Testis (tissue), 3 donors: Measurements from ENCODE around the gene TCF23. TPM values are rescaled to one million over a fixed set of nuclear protein-coding genes. Genes with fewer than 3 reads are reported as not detected.

Experiments used
- DNase-seq: peaks from one replicate; pipeline ENCODE4 v3.0.0-alpha.2; 2019
- H3K27ac ChIP-seq, 2 donors: fragments of 200-600 bp; sonication (generic); one replicate each; pipeline ENCODE4 v1.5.1; 2019
- H3K27me3 ChIP-seq: fragments of 200-600 bp; sonication (generic); one replicate; pipeline ENCODE4 v1.5.1; 2019
- H3K36me3 ChIP-seq: fragments of 200-600 bp; sonication (generic); one replicate; pipeline ENCODE4 v1.5.1; 2017; ENCODE audit warnings: low read depth; ENCODE audit errors: missing control alignments
- H3K4me1 ChIP-seq: fragments of 200-600 bp; sonication (generic); one replicate; pipeline ENCODE4 v1.5.1; 2019
- H3K4me3 ChIP-seq, 2 donors: fragments of 200-600 bp; sonication (generic); one replicate each; pipeline ENCODE4 v1.5.1; 2017 to 2019
- H3K9me3 ChIP-seq: fragments of 200-600 bp; sonication (generic); one replicate; pipeline ENCODE4 v1.5.1; 2017
- CTCF ChIP-seq, 3 experiments: fragments of 450-650 bp in 2 of 3; fragments of 200-600 bp in 1 of 3; sonication (generic) in 1 of 3; IDR thresholded peaks; one replicate each; pipeline ENCODE4 v1.5.1; 2016 to 2019; ENCODE audit warnings: antibody characterized with exemption in 3 of 3, mild to moderate bottlenecking in 2 of 3, moderate library complexity in 1 of 3
- POLR2A ChIP-seq: fragments of 450-650 bp; IDR thresholded peaks from one replicate; pipeline ENCODE4 v1.6.1; 2017; ENCODE audit warnings: antibody characterized with exemption, mild to moderate bottlenecking, moderate library complexity
- WGBS, 2 donors: methylation state at CpG; one replicate each; pipeline ENCODE4 v1.1.5; 2018; 5-methylcytosine and 5-hydroxymethylcytosine counted together
- intact Hi-C: fragments of 100-400 bp; cut with DNase I; formaldehyde crosslinking; loops from one replicate; pipeline ENCODE4 v1.15.1; 2023; ENCODE audit warnings: low total_unique reads
- polyA plus RNA-seq: library from polyadenylated mRNA; stranded (reverse); fragments of 350-450 nt; fragmentation: Illumina TruSeq; extraction: RNeasy Lipid Tissue Mini Kit (QIAGEN cat#74804); gene quantifications from one replicate; pipeline ENCODE4 v1.2.3, GENCODE V29; 2014; ENCODE audit warnings: low read depth, low replicate concordance; ENCODE audit not compliant: insufficient read depth
- total RNA-seq, 2 donors: library from RNA; depleted of rRNA; stranded (reverse); fragments of >200 nt; gene quantifications; one replicate each; pipeline ENCODE4 v1.2.3, GENCODE V29; 2016

TCF23 gene
- total and polyA plus RNA-seq, 3 donors from 2014 or later: 5.5 to 6.7 (median 6.6) TPM

DNA sequence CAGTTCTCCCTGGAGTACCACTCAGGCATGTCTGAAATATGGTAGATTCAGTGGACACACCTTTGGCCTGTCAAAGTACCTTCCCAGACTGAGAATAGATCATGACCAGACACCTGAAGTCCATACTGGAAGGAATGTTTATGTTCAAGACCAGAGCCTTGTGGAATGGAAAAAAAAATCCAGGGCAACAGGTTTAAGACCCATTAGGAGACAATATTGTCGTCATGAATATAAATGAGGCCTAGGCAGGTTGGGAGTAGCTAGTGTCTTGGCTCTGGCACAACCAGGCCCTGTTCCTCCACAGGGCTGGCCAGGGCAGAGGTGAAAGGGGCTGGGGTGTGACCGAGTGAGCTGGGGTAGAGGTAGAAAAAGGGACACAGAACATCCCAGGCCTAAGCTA, 49.8 kb downstream of the TCF23 start:
- H3K9me3 ChIP-seq: no peaks in the 10 kb centered on the region
- no peaks in the 10 kb centered on the region for H3K36me3 ChIP-seq
- H3K27me3 ChIP-seq: no peaks in the 10 kb centered on the region
- peaks cover 5% of the 10 kb centered on the region for H3K4me1 ChIP-seq
- WGBS, 2 donors: 58 to 60% methylated on average over 2 of the region's 2 CpGs
- TF ChIP-seq CTCF (IDR thresholded peaks at IDR 0.05): no peak
- TF ChIP-seq POLR2A: no peak
- peak overlapping the region; percentile 75 to 87 for H3K27ac ChIP-seq
- intact Hi-C loops: no loop called here
- no peak for DNase-seq
- no peak overlapping the region for H3K4me3 ChIP-seq

DNA sequence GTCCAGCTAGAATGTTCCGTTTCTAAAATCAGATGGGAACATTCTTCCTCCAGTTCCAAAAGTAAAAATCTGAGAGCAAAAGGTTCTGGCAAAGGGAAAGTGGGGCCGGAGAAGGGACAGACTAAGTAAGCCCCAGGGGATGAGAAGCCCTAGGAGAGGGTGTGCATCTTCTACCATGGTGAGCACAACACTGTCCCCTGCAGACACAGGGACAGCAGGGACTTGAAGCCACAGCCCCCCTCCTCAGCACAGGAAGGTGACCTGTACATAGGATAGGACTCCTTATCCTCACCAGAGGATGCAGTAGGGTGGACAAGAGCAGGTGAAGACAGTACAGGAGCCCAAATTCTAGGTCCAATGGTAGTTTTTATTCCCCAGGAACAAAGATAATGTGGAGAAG, 50.4 kb downstream of the TCF23 start:
- no peak for TF ChIP-seq POLR2A
- TF ChIP-seq CTCF (IDR thresholded peaks at IDR 0.05): no peak
- DNase-seq: no peak
- Histone ChIP-seq H3K4me3 (no peak overlapping the region), H3K27ac (peak overlapping the region; percentile 73 to 87), H3K27me3 (no peaks in the 10 kb centered on the region), H3K9me3 (no peaks in the 10 kb centered on the region), H3K4me1 (peaks cover 5% of the 10 kb centered on the region), H3K36me3 (no peaks in the 10 kb centered on the region)
- intact Hi-C loops: no loop called here
- 23 to 43% methylated on average over 2 of the region's 2 CpGs for WGBS, 2 donors

GRCh38 chr2:27201675-27202074, 52.9 kb downstream of the TCF23 start:
- intact Hi-C loops: no loop called here
- TF ChIP-seq CTCF (IDR thresholded peaks at IDR 0.05) (no peak), POLR2A (no peak)
- H3K9me3 ChIP-seq: no peaks in the 10 kb centered on the region
- no peak overlapping the region for H3K27ac ChIP-seq
- 95 to 97% methylated on average over 7 of the region's 7 CpGs for WGBS, 2 donors
- no peaks in the 10 kb centered on the region for H3K36me3 ChIP-seq
- H3K4me3 ChIP-seq: no peak overlapping the region
- H3K4me1 ChIP-seq: peaks cover 5% of the 10 kb centered on the region
- DNase-seq: no peak
- no peaks in the 10 kb centered on the region for H3K27me3 ChIP-seq

DNA sequence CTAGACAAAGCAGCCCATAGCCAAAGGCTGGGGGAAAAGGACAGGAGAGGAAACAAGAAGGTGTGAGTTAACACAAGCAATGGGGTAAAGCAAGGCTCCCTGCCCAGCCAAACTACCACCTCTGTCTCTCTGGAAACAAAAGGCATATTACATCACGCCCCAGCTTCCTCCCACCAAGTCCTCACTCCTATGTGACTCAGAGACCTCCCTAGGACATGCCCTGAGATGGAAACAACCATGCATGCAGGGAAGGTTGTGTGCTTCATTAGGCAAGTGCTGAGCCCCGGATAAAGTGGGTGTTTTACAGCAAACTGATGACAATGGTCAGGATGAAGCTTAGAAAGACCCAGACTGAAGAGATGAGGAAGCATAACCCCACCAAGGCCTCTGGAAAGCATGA, 54.0 kb downstream of the TCF23 start:
- no peaks in the 10 kb centered on the region for H3K36me3 ChIP-seq
- 77 to 90% methylated on average over 2 of the region's 2 CpGs for WGBS, 2 donors
- intact Hi-C loops: no loop called here

More for the DNA sequence above, 54.0 kb downstream of the TCF23 start:
- Histone ChIP-seq H3K27me3 (no peaks in the 10 kb centered on the region), H3K4me1 (peaks cover 5% of the 10 kb centered on the region), H3K4me3 (no peak overlapping the region), H3K27ac (peak overlapping the region in 1 of 2 donors; percentile 19), H3K9me3 (no peaks in the 10 kb centered on the region)
- DNase-seq: no peak
- TF ChIP-seq POLR2A: no peak
- no peak for TF ChIP-seq CTCF (IDR thresholded peaks at IDR 0.05)
